Measurements from ENCODE around the gene SPNS3.

Gene SPNS3

DNA sequence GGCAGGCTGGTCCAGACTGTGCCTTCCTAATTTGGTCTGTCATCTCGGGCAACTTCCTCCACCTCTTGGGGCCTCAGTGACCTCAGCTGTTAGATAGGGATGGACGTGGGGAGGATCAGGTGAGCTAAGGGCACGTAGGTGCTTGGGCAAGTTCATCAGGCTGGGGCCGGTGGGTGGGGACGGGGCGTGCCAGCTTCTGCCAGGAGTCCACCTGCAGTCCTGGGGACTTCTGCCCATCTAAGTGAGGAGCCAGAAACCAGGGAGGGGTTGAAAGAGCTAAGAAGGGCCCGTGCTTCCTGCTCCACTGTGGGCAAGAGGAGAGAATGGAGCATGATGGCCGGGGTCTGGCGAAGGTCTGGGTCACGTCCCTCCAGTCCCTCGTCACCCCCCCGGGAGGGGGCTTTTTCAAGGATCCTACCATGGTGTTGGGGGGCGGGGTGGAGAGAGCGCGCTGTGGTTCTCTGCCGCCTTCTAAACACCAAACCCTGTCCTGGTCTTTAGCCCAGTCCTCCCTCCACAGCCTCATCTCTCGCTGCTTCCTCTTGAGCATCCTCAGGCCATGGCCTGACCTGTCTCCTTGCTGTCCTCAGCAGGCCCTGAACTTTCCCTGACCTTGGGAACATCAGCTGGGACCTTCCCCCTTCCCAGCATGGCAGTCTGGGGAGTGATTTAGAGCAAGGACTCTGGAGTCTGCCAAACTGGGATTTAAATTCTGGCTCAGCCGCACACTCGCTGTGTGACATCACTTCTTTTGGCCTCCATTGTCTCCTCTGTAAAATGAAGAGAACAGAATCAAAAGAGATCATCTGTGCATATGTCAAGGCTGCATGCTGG is 86.5 kb downstream of the SPNS3 start:
- no peaks in the 10 kb centered on the region for H4K20me1 ChIP-seq (ENCODE audit: insufficient read depth, low read length)
- H3K9me2 ChIP-seq (replicated peaks; ENCODE audit: insufficient read depth, low read length), result no peaks in the 10 kb centered on the region
- H3K9me3 ChIP-seq (replicated peaks; ENCODE audit: insufficient read depth, low read length), result no peaks in the 10 kb centered on the region
- peaks cover 8% of the 10 kb centered on the region for H3K4me1 ChIP-seq (ENCODE audit: low read length)
- no peaks in the 10 kb centered on the region for H3K27me3 ChIP-seq (replicated peaks; ENCODE audit: insufficient read depth, low read length)
- no peaks in the 10 kb centered on the region for H3F3A ChIP-seq (ENCODE audit: insufficient read depth, low read length)
- H3K9ac ChIP-seq (ENCODE audit: low read length), result no peak overlapping the region
- DNase-seq, result no peak
- no peak overlapping the region for H2AFZ ChIP-seq (ENCODE audit: low read length)
- H3K79me2 ChIP-seq (ENCODE audit: low read length), result no peaks in the 10 kb centered on the region
- H3K4me3 ChIP-seq (ENCODE audit: low read length), result no peak overlapping the region
- H3K4me2 ChIP-seq (ENCODE audit: low read depth, low read length), result no peak overlapping the region
- H3K36me3 ChIP-seq (replicated peaks; ENCODE audit: insufficient read depth, low read length), result no peaks in the 10 kb centered on the region
- no peak overlapping the region for H3K27ac ChIP-seq (ENCODE audit: low read length)
- TF ChIP-seq EZH2 (optimal IDR thresholded peaks at IDR 0.05; ENCODE audit: low read depth, low read length) (no peak), EZH2phosphoT487 (IDR thresholded peaks at IDR 0.05; ENCODE audit: low read length) (no peak)
- TF ChIP-seq, protein P1, sequence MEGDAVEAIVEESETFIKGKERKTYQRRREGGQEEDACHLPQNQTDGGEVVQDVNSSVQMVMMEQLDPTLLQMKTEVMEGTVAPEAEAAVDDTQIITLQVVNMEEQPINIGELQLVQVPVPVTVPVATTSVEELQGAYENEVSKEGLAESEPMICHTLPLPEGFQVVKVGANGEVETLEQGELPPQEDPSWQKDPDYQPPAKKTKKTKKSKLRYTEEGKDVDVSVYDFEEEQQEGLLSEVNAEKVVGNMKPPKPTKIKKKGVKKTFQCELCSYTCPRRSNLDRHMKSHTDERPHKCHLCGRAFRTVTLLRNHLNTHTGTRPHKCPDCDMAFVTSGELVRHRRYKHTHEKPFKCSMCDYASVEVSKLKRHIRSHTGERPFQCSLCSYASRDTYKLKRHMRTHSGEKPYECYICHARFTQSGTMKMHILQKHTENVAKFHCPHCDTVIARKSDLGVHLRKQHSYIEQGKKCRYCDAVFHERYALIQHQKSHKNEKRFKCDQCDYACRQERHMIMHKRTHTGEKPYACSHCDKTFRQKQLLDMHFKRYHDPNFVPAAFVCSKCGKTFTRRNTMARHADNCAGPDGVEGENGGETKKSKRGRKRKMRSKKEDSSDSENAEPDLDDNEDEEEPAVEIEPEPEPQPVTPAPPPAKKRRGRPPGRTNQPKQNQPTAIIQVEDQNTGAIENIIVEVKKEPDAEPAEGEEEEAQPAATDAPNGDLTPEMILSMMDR (IDR thresholded peaks at IDR 0.05; ENCODE audit: low read length), result no peak

DNA sequence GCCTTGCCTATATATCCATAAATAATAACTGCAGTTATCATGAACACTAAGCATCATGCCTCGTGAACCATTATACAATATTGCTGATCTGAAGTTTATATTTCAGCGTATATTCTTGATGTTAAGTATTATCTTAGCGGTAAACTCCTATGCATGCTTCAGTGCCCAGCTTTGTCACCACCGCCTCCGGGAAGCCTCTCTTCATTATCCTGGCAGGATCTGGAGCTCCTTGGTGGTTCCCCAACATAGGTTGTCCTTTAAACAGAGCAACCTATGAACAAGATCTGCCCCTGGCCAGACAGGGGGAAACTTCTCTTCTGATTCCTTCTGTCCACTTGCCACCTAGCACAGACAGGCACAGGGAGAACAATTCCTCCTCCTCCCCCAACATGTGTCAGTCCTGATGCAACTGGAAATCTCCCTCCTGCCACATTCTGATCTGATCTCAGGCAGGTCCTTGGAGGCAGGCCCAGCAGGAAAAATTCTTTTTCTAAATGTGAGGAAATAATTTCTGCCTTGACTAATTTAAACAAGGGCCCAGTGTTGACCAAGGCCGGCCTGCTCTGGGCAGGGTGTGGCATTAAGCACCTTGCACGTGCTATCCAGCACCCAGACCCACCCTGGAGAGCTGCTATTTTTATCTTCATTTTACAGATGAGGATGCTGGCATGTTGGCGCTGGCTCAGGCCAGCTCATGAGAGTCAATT is 87.3 kb downstream of the SPNS3 start:
- no peaks in the 10 kb centered on the region for H3F3A ChIP-seq (ENCODE audit: insufficient read depth, low read length)
- H3K9me3 ChIP-seq (replicated peaks; ENCODE audit: insufficient read depth, low read length), result no peaks in the 10 kb centered on the region
- H3K9ac ChIP-seq (ENCODE audit: low read length), result no peak overlapping the region
- H2AFZ ChIP-seq (ENCODE audit: low read length), result no peak overlapping the region
- no peak overlapping the region for H3K27ac ChIP-seq (ENCODE audit: low read length)
- no peak overlapping the region for H3K4me2 ChIP-seq (ENCODE audit: low read depth, low read length)
- DNase-seq, result no peak
- no peak overlapping the region for H3K4me3 ChIP-seq (ENCODE audit: low read length)
- H4K20me1 ChIP-seq (ENCODE audit: insufficient read depth, low read length), result no peaks in the 10 kb centered on the region
- TF ChIP-seq, protein P1 (IDR thresholded peaks at IDR 0.05; ENCODE audit: low read length), result no peak
- TF ChIP-seq EZH2phosphoT487 (IDR thresholded peaks at IDR 0.05; ENCODE audit: low read length) (no peak), EZH2 (optimal IDR thresholded peaks at IDR 0.05; ENCODE audit: low read depth, low read length) (no peak)
- H3K9me2 ChIP-seq (replicated peaks; ENCODE audit: insufficient read depth, low read length), result no peaks in the 10 kb centered on the region
- H3K36me3 ChIP-seq (replicated peaks; ENCODE audit: insufficient read depth, low read length), result no peaks in the 10 kb centered on the region
- no peaks in the 10 kb centered on the region for H3K27me3 ChIP-seq (replicated peaks; ENCODE audit: insufficient read depth, low read length)
- H3K79me2 ChIP-seq (ENCODE audit: low read length), result no peaks in the 10 kb centered on the region
- H3K4me1 ChIP-seq (ENCODE audit: low read length), result peaks cover 8% of the 10 kb centered on the region

DNA sequence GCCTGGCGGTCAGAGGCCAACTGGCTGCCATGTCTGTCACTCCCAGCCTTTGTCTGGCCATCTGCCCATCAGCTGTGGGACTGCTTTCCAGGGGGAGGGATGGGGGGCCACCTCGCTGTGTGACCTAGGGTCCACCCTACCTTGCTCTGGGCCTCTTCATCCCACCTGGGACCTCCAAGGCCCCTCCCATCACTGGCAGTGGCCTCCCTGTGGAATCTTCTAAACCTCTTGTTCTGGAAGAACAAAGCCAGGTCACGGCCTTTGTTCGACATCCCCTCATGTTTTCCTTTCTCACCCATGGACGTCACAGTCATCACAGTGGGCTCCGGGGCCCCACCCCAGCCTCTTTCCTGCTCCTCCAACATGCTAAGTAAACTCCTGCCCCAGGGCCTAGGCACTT is 88.9 kb downstream of the SPNS3 start:
- no peak for DNase-seq

More for the DNA sequence above, 88.9 kb downstream of the SPNS3 start:
- no peaks in the 10 kb centered on the region for H4K20me1 ChIP-seq (ENCODE audit: insufficient read depth, low read length)
- no peaks in the 10 kb centered on the region for H3K79me2 ChIP-seq (ENCODE audit: low read length)
- TF ChIP-seq, protein P1 (IDR thresholded peaks at IDR 0.05; ENCODE audit: low read length), result no peak
- TF ChIP-seq EZH2 (optimal IDR thresholded peaks at IDR 0.05; ENCODE audit: low read depth, low read length), result no peak
- no peak for TF ChIP-seq EZH2phosphoT487 (IDR thresholded peaks at IDR 0.05; ENCODE audit: low read length)
- H3K27me3 ChIP-seq (replicated peaks; ENCODE audit: insufficient read depth, low read length), result no peaks in the 10 kb centered on the region
- H3K9me2 ChIP-seq (replicated peaks; ENCODE audit: insufficient read depth, low read length), result no peaks in the 10 kb centered on the region
- H3F3A ChIP-seq (ENCODE audit: insufficient read depth, low read length), result no peaks in the 10 kb centered on the region
- no peak overlapping the region for H3K27ac ChIP-seq (ENCODE audit: low read length)
- H3K4me1 ChIP-seq (ENCODE audit: low read length), result peaks cover 8% of the 10 kb centered on the region
- no peak overlapping the region for H2AFZ ChIP-seq (ENCODE audit: low read length)
- no peak overlapping the region for H3K4me3 ChIP-seq (ENCODE audit: low read length)
- H3K9me3 ChIP-seq (replicated peaks; ENCODE audit: insufficient read depth, low read length), result no peaks in the 10 kb centered on the region
- no peaks in the 10 kb centered on the region for H3K36me3 ChIP-seq (replicated peaks; ENCODE audit: insufficient read depth, low read length)
- no peak overlapping the region for H3K9ac ChIP-seq (ENCODE audit: low read length)
- H3K4me2 ChIP-seq (ENCODE audit: low read depth, low read length), result no peak overlapping the region

Measured in MM.1S (cell line).